Endothelial cell of umbilical vein (primary cell): ENCODE results near the gene CHM. TPM values are rescaled to one million over a fixed set of nuclear protein-coding genes. Genes with fewer than 3 reads are reported as not detected.

Experiments used
- BruUV-seq: library from RNA; stranded (reverse); fragments of 400-500 nt; replicated peaks from 2 replicates; lab custom pipeline; 2021; lab: Mats Ljungman, UMichigan
- CTCF ChIA-PET: fragments of 300-600, 350-600 bp; sonication (Branson Sonifier 250); formaldehyde crosslinking; loops from one replicate; lab custom pipeline; 2021; ENCODE audit warnings: antibody characterized with exemption, inconsistent platforms; lab: Charles Lee
- POLR2A ChIA-PET: fragments of 300-600, 350-600 bp; sonication (Branson Sonifier 250); formaldehyde crosslinking; loops from one replicate; lab custom pipeline; 2021; ENCODE audit warnings: antibody characterized with exemption, inconsistent platforms; lab: Charles Lee
- DNase-seq: peaks from one replicate; pipeline ENCODE4 v3.0.0-alpha.2; 2011; ENCODE audit warnings: low read depth, low spot score
- FAIRE-seq: peaks from 2 replicates; lab custom pipeline; 2011; peaks lifted over from hg19 to GRCh38; lab: Jason Lieb, UNC
- H2AFZ ChIP-seq: 2 replicates; pipeline ENCODE4 v1.6.0; 2012; ENCODE audit warnings: low read depth, low read length, control low read depth, inconsistent platforms
- H3K27ac ChIP-seq: 2 replicates; pipeline ENCODE4 v1.5.1; 2011; ENCODE audit warnings: low read depth, mild to moderate bottlenecking, control low read depth, low read length, moderate library complexity; ENCODE audit not compliant: insufficient read depth
- H3K27me3 ChIP-seq, 2 experiments: 2 replicates each; pipeline versions ENCODE4 v1.6.0 to v1.6.1; 2011; ENCODE audit warnings: low read length in 2 of 2, mixed read lengths in 1 of 2; ENCODE audit not compliant: control insufficient read depth in 2 of 2, insufficient read depth in 2 of 2
- H3K36me3 ChIP-seq, 2 experiments: 2 replicates in 1 of 2; 3 replicates in 1 of 2; pipeline ENCODE4 v1.5.1; 2011; ENCODE audit warnings: low read length in 2 of 2, mild to moderate bottlenecking in 1 of 2, moderate library complexity in 1 of 2; ENCODE audit not compliant: control insufficient read depth in 2 of 2, insufficient read depth in 2 of 2; ENCODE audit errors: extremely low read depth in 1 of 2
- H3K4me1 ChIP-seq: 3 replicates; pipeline ENCODE4 v1.5.1; 2011; ENCODE audit warnings: mild to moderate bottlenecking, low read length; ENCODE audit not compliant: control insufficient read depth, insufficient read depth; ENCODE audit errors: extremely low read depth
- H3K4me2 ChIP-seq: 2 replicates; pipeline ENCODE4 v1.6.1; 2011; ENCODE audit warnings: low read length, control low read depth, mixed read lengths; ENCODE audit not compliant: insufficient read depth
- H3K4me3 ChIP-seq, 3 experiments: fragments of 200-600 bp in 1 of 3; sonication (generic), shearing (Covaris generic) in 1 of 3; replicated peaks in 1 of 3; 2 replicates each; pipeline ENCODE4 v1.5.1; 2011 to 2016; ENCODE audit warnings: control low read depth in 3 of 3, low read length in 3 of 3, mild to moderate bottlenecking in 2 of 3, inconsistent platforms in 1 of 3, low read depth in 1 of 3, moderate library complexity in 1 of 3; ENCODE audit not compliant: insufficient read depth in 1 of 3
- H3K79me2 ChIP-seq: 2 replicates; pipeline ENCODE4 v1.6.0; 2012; ENCODE audit warnings: low read length, inconsistent platforms; ENCODE audit not compliant: control insufficient read depth, insufficient read depth
- H3K9ac ChIP-seq: replicated peaks from 2 replicates; pipeline ENCODE3; 2011; ENCODE audit warnings: low read length, control low read depth; ENCODE audit not compliant: insufficient read depth; ENCODE audit errors: extremely low read depth
- H3K9me1 ChIP-seq: replicated peaks from 3 replicates; pipeline ENCODE4 v1.6.0; 2011; ENCODE audit warnings: mild to moderate bottlenecking, low read length; ENCODE audit not compliant: control insufficient read depth, insufficient read depth; ENCODE audit errors: extremely low read depth
- H3K9me3 ChIP-seq: replicated peaks from 2 replicates; pipeline ENCODE4 v1.5.1; 2012; ENCODE audit warnings: low read length, inconsistent platforms; ENCODE audit not compliant: control insufficient read depth, insufficient read depth
- H4K20me1 ChIP-seq: replicated peaks from 2 replicates; pipeline ENCODE3; 2011; ENCODE audit warnings: mild to moderate bottlenecking, low read length; ENCODE audit not compliant: control insufficient read depth, insufficient read depth; ENCODE audit errors: extremely low read depth
- CTCF ChIP-seq, 2 donors: IDR thresholded peaks; 1 replicate in 1 of 2; 2 replicates in 1 of 2; pipeline ENCODE4 v1.5.1; 2011; ENCODE audit warnings: low read length in 2 of 2, mild to moderate bottlenecking in 2 of 2, moderate library complexity in 2 of 2, control low read depth in 1 of 2, inconsistent platforms in 1 of 2, low read depth in 1 of 2; ENCODE audit not compliant: insufficient read depth in 1 of 2; ENCODE audit errors: extremely low read depth in 1 of 2
- EZH2 ChIP-seq: IDR thresholded peaks from 2 replicates; pipeline ENCODE4 v1.6.1; 2012; ENCODE audit warnings: borderline replicate concordance, low read depth, mild to moderate bottlenecking, moderate library complexity, low read length, inconsistent platforms; ENCODE audit not compliant: severe bottlenecking
- FOS ChIP-seq: IDR thresholded peaks from 2 replicates; pipeline ENCODE4 v1.6.1; 2011; ENCODE audit warnings: mild to moderate bottlenecking, low read length, moderate library complexity, borderline replicate concordance; ENCODE audit not compliant: insufficient read depth
- GATA2 ChIP-seq: IDR thresholded peaks from 2 replicates; pipeline ENCODE4 v1.7.0; 2011; ENCODE audit warnings: low read depth, mild to moderate bottlenecking, moderate library complexity, mixed read lengths, low read length; ENCODE audit not compliant: insufficient read length, insufficient read depth
- JUN ChIP-seq: IDR thresholded peaks from 2 replicates; pipeline ENCODE4 v1.6.1; 2011; ENCODE audit warnings: borderline replicate concordance, low read depth; ENCODE audit not compliant: insufficient read length, insufficient read depth
- MAX ChIP-seq: IDR thresholded peaks from 2 replicates; pipeline ENCODE4 v1.6.1; 2011; ENCODE audit not compliant: insufficient read depth, insufficient read length
- MYC ChIP-seq: IDR thresholded peaks from one replicate; pipeline ENCODE4 v1.6.1; 2011; ENCODE audit warnings: mild to moderate bottlenecking, low read depth, low read length
- POLR2A ChIP-seq: IDR thresholded peaks from 2 replicates; pipeline ENCODE4 v1.6.1; 2012; ENCODE audit warnings: low read depth, mild to moderate bottlenecking, control low read depth, low read length
- POLR2AphosphoS5 ChIP-seq: IDR thresholded peaks from 2 replicates; pipeline ENCODE4 v1.6.1; 2012; ENCODE audit warnings: low read depth, mild to moderate bottlenecking, control low read depth, low read length, moderate library complexity; ENCODE audit not compliant: insufficient read depth
- dilution Hi-C: fragments of 300-500 bp; cut with MboI; formaldehyde crosslinking; loops from one replicate; pipeline ENCODE4 v1.15.0; 2019; ENCODE audit warnings: low sequenced_read_pairs; ENCODE audit not compliant: extremely low pct_ligation_motif_present
- intact Hi-C: fragments of 100-400 bp; cut with micrococcal nuclease; formaldehyde crosslinking; loops from one replicate; pipeline ENCODE4 v1.10.0; 2022
- polyA plus RNA-seq, 4 experiments: library from polyadenylated mRNA; depleted of rRNA in 3 of 4; stranded (reverse) in 3 of 4; unstranded in 1 of 4; fragments of >200 nt; gene quantifications; 2 replicates each; pipeline versions ENCODE4 v1.2.1 to v1.2.3, GENCODE V29; 2011 to 2012; ENCODE audit warnings: missing spikeins in 1 of 4
- total RNA-seq: library from RNA; stranded (reverse); gene quantifications from 2 replicates; pipeline ENCODE4 v1.2.3, GENCODE V29; 2021

Gene CHM
- total and polyA plus RNA-seq, 2 donors (not counting 3 experiments of a cell fraction or from before 2014, with no cell fraction given), result 10.5 to 18.4 TPM

GRCh38 chrX:85998954-85999353 is 48.4 kb downstream of the CHM start:
- Histone ChIP-seq H3K79me2 (peaks cover 3% of the 10 kb centered on the region), H3K4me3 (no peak overlapping the region), H3K9ac (no peak overlapping the region), H3K27me3 (no peaks in the 10 kb centered on the region), H3K9me3 (no peaks in the 10 kb centered on the region), H4K20me1 (peaks cover 2% of the 10 kb centered on the region), H3K27ac (no peak overlapping the region), H2AFZ (no peak overlapping the region), H3K9me1 (no peaks in the 10 kb centered on the region), H3K36me3 (no peaks in the 10 kb centered on the region), H3K4me2 (no peak overlapping the region), H3K4me1 (peaks cover 2% of the 10 kb centered on the region)
- TF ChIP-seq EZH2 (no peak), MAX (no peak), POLR2AphosphoS5 (no peak), GATA2 (no peak), POLR2A (no peak), JUN (no peak), MYC (no peak), CTCF (IDR thresholded peaks at IDR 0.05; ENCODE audit: extremely low read depth in 1 of 2, insufficient read depth in 1 of 2, low read depth in 1 of 2, low read length in 2 of 2) (no peak), FOS (no peak)
- dilution Hi-C loops (no loop called here), intact Hi-C loops (no loop called here)
- FAIRE-seq (no peak), DNase-seq (no peak)
- ChIA-PET POLR2A (no interaction called here), CTCF (no interaction called here)
- no TSS peak for BruUV-seq
